Vagina (tissue), 2 donors: ENCODE data around the gene TRIM74.
"Not testable (repeated sequence)": the region's sequence is repeated elsewhere in the genome, so short reads cannot be mapped to it uniquely, and the experiment has no call there.

Experiments
- POLR2A ChIP-seq, 2 donors: fragments of 450-650 bp; IDR thresholded peaks; one replicate each; pipeline ENCODE4 v1.6.1; 2017; ENCODE audit warnings: antibody characterized with exemption in 2 of 2, mild to moderate bottlenecking in 2 of 2, moderate library complexity in 2 of 2
- TF ChIP-seq, protein P1 (sequence below), 3 experiments: fragments of 450-650 bp in 2 of 3; fragments of 200-600 bp in 1 of 3; sonication (generic) in 1 of 3; IDR thresholded peaks; one replicate each; pipeline ENCODE4 v1.5.1; 2017 to 2019; ENCODE audit warnings: antibody characterized with exemption in 3 of 3, mild to moderate bottlenecking in 2 of 3, moderate library complexity in 2 of 3

DNA sequence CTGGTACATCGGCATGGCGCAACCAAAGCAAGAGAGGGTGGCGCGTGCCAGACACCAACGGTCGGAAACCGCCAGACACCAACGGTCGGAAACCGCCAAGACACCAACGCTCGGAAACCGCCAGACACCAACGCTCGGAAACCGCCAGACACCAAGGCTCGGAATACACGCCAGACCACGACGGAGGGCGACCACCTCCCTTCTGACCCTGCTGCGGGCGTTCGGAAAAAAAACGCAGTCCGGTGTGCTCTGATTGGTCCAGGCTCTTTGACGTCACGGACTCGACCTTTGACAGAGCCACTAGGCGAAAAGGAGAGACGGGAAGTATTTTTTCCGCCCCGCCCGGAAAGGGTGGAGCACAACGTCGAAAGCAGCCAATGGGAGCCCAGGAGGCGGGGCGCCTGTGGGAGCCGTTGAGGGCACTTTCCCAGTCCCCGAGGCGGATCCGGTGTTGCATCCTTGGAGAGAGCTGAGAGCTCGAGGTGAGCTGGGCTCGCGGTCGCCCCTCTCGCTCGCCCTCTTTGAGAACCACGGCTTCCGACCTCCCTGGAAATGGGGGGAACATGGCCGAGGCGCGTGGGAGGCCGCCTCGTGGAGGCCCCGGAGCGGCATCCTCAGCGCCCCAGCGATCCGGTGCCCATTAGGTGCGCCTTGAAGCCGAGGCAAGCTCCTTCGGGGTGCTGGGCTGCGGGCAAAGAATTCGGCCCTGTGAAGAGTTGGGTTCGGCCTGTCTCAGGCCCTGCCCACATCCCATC lies 36.6 kb upstream of the TRIM74 start:
- peak; percentile 39 to 89 for TF ChIP-seq POLR2A (IDR thresholded peaks at IDR 0.05)
- TF ChIP-seq, protein P1, sequence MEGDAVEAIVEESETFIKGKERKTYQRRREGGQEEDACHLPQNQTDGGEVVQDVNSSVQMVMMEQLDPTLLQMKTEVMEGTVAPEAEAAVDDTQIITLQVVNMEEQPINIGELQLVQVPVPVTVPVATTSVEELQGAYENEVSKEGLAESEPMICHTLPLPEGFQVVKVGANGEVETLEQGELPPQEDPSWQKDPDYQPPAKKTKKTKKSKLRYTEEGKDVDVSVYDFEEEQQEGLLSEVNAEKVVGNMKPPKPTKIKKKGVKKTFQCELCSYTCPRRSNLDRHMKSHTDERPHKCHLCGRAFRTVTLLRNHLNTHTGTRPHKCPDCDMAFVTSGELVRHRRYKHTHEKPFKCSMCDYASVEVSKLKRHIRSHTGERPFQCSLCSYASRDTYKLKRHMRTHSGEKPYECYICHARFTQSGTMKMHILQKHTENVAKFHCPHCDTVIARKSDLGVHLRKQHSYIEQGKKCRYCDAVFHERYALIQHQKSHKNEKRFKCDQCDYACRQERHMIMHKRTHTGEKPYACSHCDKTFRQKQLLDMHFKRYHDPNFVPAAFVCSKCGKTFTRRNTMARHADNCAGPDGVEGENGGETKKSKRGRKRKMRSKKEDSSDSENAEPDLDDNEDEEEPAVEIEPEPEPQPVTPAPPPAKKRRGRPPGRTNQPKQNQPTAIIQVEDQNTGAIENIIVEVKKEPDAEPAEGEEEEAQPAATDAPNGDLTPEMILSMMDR (IDR thresholded peaks at IDR 0.05): not testable (repeated sequence)
